NK-92 (cell line): ENCODE measurements around the gene ESYT2.
A peak's percentile ranks its signal among the peaks of the same experiment; 100 is the strongest.
"Not testable (repeated sequence)": the region's sequence is repeated elsewhere in the genome, so short reads cannot be mapped to it uniquely, and the experiment has no call there.

Experiments used
- DNase-seq: peaks from one replicate; lab custom pipeline; 2025; ENCODE audit not compliant: unreplicated experiment; lab: John Stamatoyannopoulos, UW

Gene ESYT2

GRCh38 chr7:158727690-158728089, 101.6 kb downstream of the ESYT2 start:
- no peak for DNase-seq

GRCh38 chr7:158726277-158726807, 103.0 kb downstream of the ESYT2 start:
- no peak for DNase-seq

GRCh38 chr7:158725506-158725800, 103.9 kb downstream of the ESYT2 start:
- DNase-seq: no peak

GRCh38 chr7:158724658-158725505, 104.4 kb downstream of the ESYT2 start:
- no peak for DNase-seq

- no peak for DNase-seq
These were observed 105.5 kb downstream of the ESYT2 start for GRCh38 chr7:158723714-158724385.

GRCh38 chr7:158723266-158723665, 106.0 kb downstream of the ESYT2 start:
- DNase-seq: no peak

- DNase-seq: no peak
These were observed 106.6 kb downstream of the ESYT2 start for GRCh38 chr7:158722574-158723237.

GRCh38 chr7:158720112-158720511, 109.2 kb downstream of the ESYT2 start:
- no peak for DNase-seq

- DNase-seq: no peak
These were observed 112.5 kb downstream of the ESYT2 start for GRCh38 chr7:158716802-158717201.

GRCh38 chr7:158710651-158711102, 118.6 kb downstream of the ESYT2 start:
- DNase-seq: no peak

GRCh38 chr7:158707610-158708009, 121.7 kb downstream of the ESYT2 start:
- no peak for DNase-seq

- DNase-seq: no peak
These were observed 122.4 kb downstream of the ESYT2 start for GRCh38 chr7:158706710-158707590.

GRCh38 chr7:158706273-158706704, 123.0 kb downstream of the ESYT2 start:
- no peak for DNase-seq

GRCh38 chr7:158705234-158705850, 124.0 kb downstream of the ESYT2 start:
- no peak for DNase-seq

GRCh38 chr7:158704524-158705233, 124.6 kb downstream of the ESYT2 start, which contains the start of gene NCAPG2:
Gene NCAPG2, minus strand, starts transcription at chr7:158704804. Its CDS starts 2,905 bp downstream, at chr7:158701899.
- DNase-seq: peak; percentile 79

- not testable (repeated sequence) for DNase-seq
These were observed 125.4 kb downstream of the ESYT2 start for GRCh38 chr7:158703679-158704523.

- no peak for DNase-seq
These were observed 126.4 kb downstream of the ESYT2 start for GRCh38 chr7:158702944-158703343.

- no peak for DNase-seq
These were observed 127.1 kb downstream of the ESYT2 start for GRCh38 chr7:158702196-158702595.

- no peak for DNase-seq
These were observed 129.3 kb downstream of the ESYT2 start for GRCh38 chr7:158700008-158700407.
